Measurements from ENCODE around the gene DBT. TPM values are rescaled to one million over a fixed set of nuclear protein-coding genes. Genes with fewer than 3 reads are reported as not detected.

Gene DBT
- total and polyA plus RNA-seq, 2 of the 13 experiments (the other 11 are each of a cell fraction or from before 2014, with no cell fraction given) = 3.3 to 10.2 TPM

- TF ChIP-seq ZBTB2 (CRISPR knock-in tag; IDR thresholded peaks at IDR 0.05; ENCODE audit: low read depth) (no peak), GATAD1 (CRISPR knock-in tag; IDR thresholded peaks at IDR 0.05) (peak; percentile 86), HOXD1 (CRISPR knock-in tag; IDR thresholded peaks at IDR 0.05) (peak; percentile 53; the same call in 1 of the 2 replicates), HES4 (CRISPR knock-in tag; IDR thresholded peaks at IDR 0.05; ENCODE audit: borderline replicate concordance) (0 out of 2 replicates have a peak, but pooled peaks have one; percentile 28), MXD4 (CRISPR knock-in tag; IDR thresholded peaks at IDR 0.05) (0 out of 2 replicates have a peak, but pooled peaks have one; percentile 49), MTERF4 (CRISPR knock-in tag; IDR thresholded peaks at IDR 0.05) (peak; percentile 17; the same call in 1 of the 2 replicates), ZBTB49 (CRISPR knock-in tag; IDR thresholded peaks at IDR 0.05; ENCODE audit: borderline replicate concordance) (no peak), NFKB2 (CRISPR knock-in tag; IDR thresholded peaks at IDR 0.05; ENCODE audit: borderline replicate concordance) (peak; percentile 94; the same call in 1 of the 2 replicates), ZNF451 (CRISPR knock-in tag; IDR thresholded peaks at IDR 0.05) (peak; percentile 71; the same call in 1 of the 2 replicates), PREB (CRISPR knock-in tag; IDR thresholded peaks at IDR 0.05) (no peak), HNF1A (IDR thresholded peaks at IDR 0.05; ENCODE audit: low read depth) (0 out of 2 replicates have a peak, but pooled peaks have one; percentile 14), HNF1A (CRISPR knock-in tag; IDR thresholded peaks at IDR 0.05; ENCODE audit: borderline replicate concordance) (no peak), ZNF567 (CRISPR knock-in tag; IDR thresholded peaks at IDR 0.05; ENCODE audit: borderline replicate concordance) (no peak), WIZ (CRISPR knock-in tag; IDR thresholded peaks at IDR 0.05) (peak; percentile 80; the same call in 1 of the 2 replicates), PHF20 (CRISPR knock-in tag; IDR thresholded peaks at IDR 0.05) (peak; percentile 74), NFIC (IDR thresholded peaks at IDR 0.05; ENCODE audit: low read length) (no peak)
Observed at GRCh38 chr1:100265931-100266740, 16.5 kb upstream of the DBT start, which contains the start of gene RTCA (continued).
